Transverse colon (tissue), 4 donors: ENCODE measurements around the gene MRPL33. TPM values are rescaled to one million over a fixed set of nuclear protein-coding genes. Genes with fewer than 3 reads are reported as not detected.

Experiments used
- DNase-seq: peaks from one replicate; pipeline ENCODE4 v3.0.0-alpha.2; 2019
- H3K27ac ChIP-seq, 4 donors: fragments of 200-600 bp; sonication (generic); 2 replicates each; pipeline ENCODE4 v1.5.1; 2016 to 2018; ENCODE audit warnings: inconsistent platforms in 4 of 4
- H3K27me3 ChIP-seq: fragments of 200-600 bp; sonication (generic); 2 replicates; pipeline ENCODE4 v1.5.1; 2017; ENCODE audit warnings: inconsistent platforms
- H3K36me3 ChIP-seq, 4 donors: fragments of 200-600 bp; sonication (generic); 2 replicates each; pipeline ENCODE4 v1.5.1; 2017 to 2019; ENCODE audit warnings: inconsistent platforms in 4 of 4
- H3K4me1 ChIP-seq, 4 donors: fragments of 200-600 bp; sonication (generic); 2 replicates each; pipeline ENCODE4 v1.5.1; 2017 to 2020; ENCODE audit warnings: inconsistent platforms in 4 of 4
- H3K4me3 ChIP-seq, 4 donors: fragments of 200-600 bp; sonication (generic); 1 replicate in 1 of 4; 2 replicates in 3 of 4; pipeline versions ENCODE4 v1.5.1 to v1.6.1; 2017 to 2019; ENCODE audit warnings: inconsistent platforms in 4 of 4
- H3K9me3 ChIP-seq, 2 donors: fragments of 200-600 bp; sonication (generic); 2 replicates each; pipeline ENCODE4 v1.5.1; 2017 to 2019; ENCODE audit warnings: inconsistent platforms in 2 of 2
- EP300 ChIP-seq: sonication (generic); formaldehyde crosslinking; IDR thresholded peaks from one replicate; pipeline ENCODE4 v1.6.1; 2017; ENCODE audit warnings: antibody characterized with exemption, low read depth
- POLR2A ChIP-seq: fragments of 450-650 bp; IDR thresholded peaks from one replicate; pipeline ENCODE4 v1.6.1; 2016; ENCODE audit warnings: antibody characterized with exemption, mild to moderate bottlenecking, moderate library complexity
- POLR2AphosphoS5 ChIP-seq, 3 donors: sonication (generic); formaldehyde crosslinking; IDR thresholded peaks; one replicate each; pipeline ENCODE4 v1.6.1; 2016; ENCODE audit warnings: antibody characterized with exemption in 3 of 3
- WGBS, 2 donors: methylation state at CpG; one replicate each; pipeline ENCODE4 v1.1.5; 2018; ENCODE audit warnings: low coverage in 1 of 2; 5-methylcytosine and 5-hydroxymethylcytosine counted together
- in situ Hi-C, 4 donors: fragments of 200-750 bp; cut with MboI; loops; one replicate each; pipeline versions ENCODE4 v1.15.0 to v1.15.1; 2017; ENCODE audit warnings: low sequenced_read_pairs in 3 of 4, low pct_ligation_motif_present in 1 of 4, low pct_unique_long_range_greater_than_20kb in 1 of 4
- intact Hi-C: fragments of 100-400 bp; cut with DNase I; formaldehyde crosslinking; loops from one replicate; pipeline ENCODE4 v1.15.1; 2023; ENCODE audit warnings: low total_unique reads
- total RNA-seq, 4 donors: library from RNA; depleted of rRNA; stranded (reverse); fragments of >200 nt; gene quantifications; one replicate each; pipeline ENCODE4 v1.1.0, GENCODE V29; 2016
- TF ChIP-seq, protein P1 (sequence below), 5 experiments: fragments of 200-600 bp in 3 of 5; fragments of 450-650 bp in 2 of 5; sonication (generic) in 3 of 5; IDR thresholded peaks; 1 replicate in 2 of 5; 2 replicates in 3 of 5; pipeline ENCODE4 v1.5.1; 2016 to 2017; ENCODE audit warnings: antibody characterized with exemption in 5 of 5, inconsistent platforms in 3 of 5, mild to moderate bottlenecking in 2 of 5, moderate library complexity in 1 of 5

MRPL33 gene
- total RNA-seq, 4 donors from 2014 or later: 7.2 to 89.4 (median 45.7) TPM

DNA sequence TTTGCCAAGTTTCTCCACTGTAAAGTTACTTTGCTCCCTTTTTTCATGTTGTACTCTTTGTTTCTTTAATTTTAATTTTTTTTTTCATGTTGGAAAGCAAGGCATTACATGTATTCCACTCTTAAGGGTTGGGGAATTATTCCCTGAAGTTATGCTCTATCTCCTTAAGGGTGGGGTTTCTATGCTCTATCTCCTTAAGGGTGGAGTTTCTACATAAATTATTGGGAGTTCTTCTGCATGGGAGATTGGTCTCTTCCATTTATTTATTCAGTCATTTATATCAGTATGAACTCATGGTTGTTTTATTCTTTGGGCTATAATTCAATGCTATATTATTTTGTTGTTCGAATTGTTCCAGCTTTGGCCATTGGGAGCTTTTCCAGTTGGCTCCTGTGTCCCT lies 11.2 kb downstream of the MRPL33 start:
- Histone ChIP-seq H3K27ac (no peak overlapping the region), H3K4me3 (no peak overlapping the region), H3K9me3 (no peaks in the 10 kb centered on the region), H3K36me3 (no peaks in the 10 kb centered on the region), H3K27me3 (no peaks in the 10 kb centered on the region), H3K4me1 (peaks cover 0 to 19% (median 2%) of the 10 kb centered on the region in 4 donors)
- in situ Hi-C loops (no loop called here), intact Hi-C loops (no loop called here)
- WGBS, 2 donors: 89% methylated on average over 1 of the region's 1 CpG; no CpG with 5 or more reads in 1 of the 2 donors
- TF ChIP-seq EP300: no peak
- TF ChIP-seq, protein P1, sequence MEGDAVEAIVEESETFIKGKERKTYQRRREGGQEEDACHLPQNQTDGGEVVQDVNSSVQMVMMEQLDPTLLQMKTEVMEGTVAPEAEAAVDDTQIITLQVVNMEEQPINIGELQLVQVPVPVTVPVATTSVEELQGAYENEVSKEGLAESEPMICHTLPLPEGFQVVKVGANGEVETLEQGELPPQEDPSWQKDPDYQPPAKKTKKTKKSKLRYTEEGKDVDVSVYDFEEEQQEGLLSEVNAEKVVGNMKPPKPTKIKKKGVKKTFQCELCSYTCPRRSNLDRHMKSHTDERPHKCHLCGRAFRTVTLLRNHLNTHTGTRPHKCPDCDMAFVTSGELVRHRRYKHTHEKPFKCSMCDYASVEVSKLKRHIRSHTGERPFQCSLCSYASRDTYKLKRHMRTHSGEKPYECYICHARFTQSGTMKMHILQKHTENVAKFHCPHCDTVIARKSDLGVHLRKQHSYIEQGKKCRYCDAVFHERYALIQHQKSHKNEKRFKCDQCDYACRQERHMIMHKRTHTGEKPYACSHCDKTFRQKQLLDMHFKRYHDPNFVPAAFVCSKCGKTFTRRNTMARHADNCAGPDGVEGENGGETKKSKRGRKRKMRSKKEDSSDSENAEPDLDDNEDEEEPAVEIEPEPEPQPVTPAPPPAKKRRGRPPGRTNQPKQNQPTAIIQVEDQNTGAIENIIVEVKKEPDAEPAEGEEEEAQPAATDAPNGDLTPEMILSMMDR (IDR thresholded peaks at IDR 0.05): no peak
- TF ChIP-seq POLR2AphosphoS5 (IDR thresholded peaks at IDR 0.05): no peak
- no peak for TF ChIP-seq POLR2A
- DNase-seq: no peak

DNA sequence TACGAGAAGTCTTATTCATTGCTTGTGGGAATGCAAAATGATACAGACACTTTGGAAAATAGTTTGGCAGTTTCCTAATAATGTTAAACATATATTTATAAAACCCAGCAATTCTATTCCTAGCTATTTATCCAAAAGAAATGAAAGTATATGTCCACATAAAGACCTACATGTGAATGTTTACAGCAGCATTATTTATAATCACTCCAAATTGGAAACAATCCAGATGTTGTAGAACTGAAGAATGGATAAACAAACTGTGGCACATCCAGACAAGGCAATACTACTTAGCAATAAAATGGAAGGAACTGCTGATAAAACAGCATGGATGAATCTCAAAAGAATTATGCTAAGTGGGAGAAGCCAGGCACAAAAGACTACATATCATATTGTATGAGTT lies 19.3 kb downstream of the MRPL33 start:
- peaks cover 0 to 17% (median 4%) of the 10 kb centered on the region in 4 donors for H3K4me1 ChIP-seq
- no peaks in the 10 kb centered on the region for H3K36me3 ChIP-seq
- H3K27ac ChIP-seq: no peak overlapping the region
- H3K27me3 ChIP-seq: no peaks in the 10 kb centered on the region
- DNase-seq: no peak
- TF ChIP-seq EP300: no peak
- no peak for TF ChIP-seq POLR2A
- TF ChIP-seq, protein P1 (IDR thresholded peaks at IDR 0.05): no peak
- TF ChIP-seq POLR2AphosphoS5 (IDR thresholded peaks at IDR 0.05): no peak
- no peaks in the 10 kb centered on the region for H3K9me3 ChIP-seq
- H3K4me3 ChIP-seq: no peak overlapping the region
- intact Hi-C loops (no loop called here), in situ Hi-C loops (no loop called here)
- WGBS, 2 donors: 96 to 100% methylated on average over 1 of the region's 1 CpG

DNA sequence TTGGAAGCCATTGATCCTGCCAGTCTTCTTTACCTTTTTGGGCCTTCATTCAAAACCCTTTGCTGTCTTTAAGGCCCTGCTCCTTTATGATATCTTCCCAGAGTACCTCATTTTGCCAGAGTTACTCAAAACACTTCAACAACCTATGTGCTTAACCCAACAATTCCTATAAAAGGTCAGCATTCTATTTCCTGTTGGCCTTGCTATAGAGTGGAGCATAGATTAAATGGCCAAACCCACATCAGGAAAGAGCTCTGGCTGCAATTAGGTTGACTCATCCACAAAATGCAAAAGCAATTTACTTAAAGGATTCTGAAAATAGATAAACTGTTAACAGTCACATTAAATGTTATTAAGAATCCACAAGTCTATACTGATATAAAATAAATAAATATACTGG lies 21.2 kb downstream of the MRPL33 start:
- TF ChIP-seq, protein P1 (IDR thresholded peaks at IDR 0.05): no peak
- TF ChIP-seq POLR2A (no peak), POLR2AphosphoS5 (IDR thresholded peaks at IDR 0.05) (no peak), EP300 (no peak)
- H3K27me3 ChIP-seq: no peaks in the 10 kb centered on the region
- no peak for DNase-seq
- intact Hi-C loops (no loop called here), in situ Hi-C loops (no loop called here)
- no peaks in the 10 kb centered on the region for H3K36me3 ChIP-seq
- no peak overlapping the region for H3K27ac ChIP-seq
- no peaks in the 10 kb centered on the region for H3K9me3 ChIP-seq
- no peak overlapping the region for H3K4me3 ChIP-seq
- H3K4me1 ChIP-seq: peaks cover 0 to 31% (median 5%) of the 10 kb centered on the region in 4 donors

DNA sequence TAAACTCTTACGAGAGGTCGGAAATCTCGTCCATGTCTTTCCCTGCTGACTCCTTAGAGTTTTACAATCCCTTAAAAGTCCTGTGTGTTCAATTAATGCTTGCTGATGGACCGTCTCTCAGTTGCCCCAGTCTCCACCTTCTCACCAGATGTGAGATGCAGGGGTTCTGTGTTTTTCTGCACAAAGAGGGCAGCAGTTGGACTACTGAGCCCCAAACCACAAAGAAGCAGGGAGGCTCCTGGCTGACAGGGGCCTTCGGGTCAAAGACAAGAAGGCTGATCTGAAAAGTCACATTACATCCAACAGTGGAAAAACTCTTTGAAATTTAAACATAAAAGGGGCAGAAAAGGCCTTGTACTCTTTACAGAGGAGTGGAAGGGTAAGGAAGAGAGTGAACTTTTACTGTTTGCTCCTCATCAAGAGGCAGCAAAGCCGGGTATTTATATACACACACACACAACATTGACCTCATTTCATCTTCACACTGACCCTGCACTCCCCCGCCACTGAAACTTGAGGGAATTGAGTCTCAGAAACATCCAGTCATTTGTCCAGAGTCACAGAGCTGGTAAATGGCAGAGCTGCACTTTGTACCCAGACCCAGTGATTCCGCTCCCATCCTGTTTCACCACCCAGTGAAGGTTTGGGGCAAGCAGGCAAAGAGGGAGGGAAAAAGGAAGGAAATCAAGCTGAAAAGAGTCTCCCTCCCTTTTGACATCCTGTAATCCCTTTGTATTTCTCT lies 23.7 kb downstream of the MRPL33 start:
- H3K9me3 ChIP-seq: no peaks in the 10 kb centered on the region
- H3K4me3 ChIP-seq: no peak overlapping the region
- WGBS, 2 donors: 83 to 89% methylated on average over 3 to 8 of the region's 8 CpGs
- peaks cover 3 to 42% (median 7%) of the 10 kb centered on the region in 4 donors for H3K4me1 ChIP-seq
- peak overlapping the region; percentile 56 to 72 (median 64) for H3K27ac ChIP-seq
- intact Hi-C loops (no loop called here), in situ Hi-C loops (no loop called here)
- DNase-seq: no peak
- H3K36me3 ChIP-seq: no peaks in the 10 kb centered on the region
- no peaks in the 10 kb centered on the region for H3K27me3 ChIP-seq
- TF ChIP-seq, protein P1 (IDR thresholded peaks at IDR 0.05): no peak
- TF ChIP-seq POLR2AphosphoS5 (IDR thresholded peaks at IDR 0.05) (no peak), EP300 (no peak), POLR2A (no peak)
